Left hindlimb (tissue), 1 donor: Measurements from ENCODE around the gene C1GALT1C1.
"Not testable (repeated sequence)": the region's sequence is repeated elsewhere in the genome, so short reads cannot be mapped to it uniquely, and the experiment has no call there.

Experiments
- DNase-seq: peaks from one replicate; pipeline ENCODE4 v3.0.0-alpha.2; 2018

The C1GALT1C1 gene

DNA sequence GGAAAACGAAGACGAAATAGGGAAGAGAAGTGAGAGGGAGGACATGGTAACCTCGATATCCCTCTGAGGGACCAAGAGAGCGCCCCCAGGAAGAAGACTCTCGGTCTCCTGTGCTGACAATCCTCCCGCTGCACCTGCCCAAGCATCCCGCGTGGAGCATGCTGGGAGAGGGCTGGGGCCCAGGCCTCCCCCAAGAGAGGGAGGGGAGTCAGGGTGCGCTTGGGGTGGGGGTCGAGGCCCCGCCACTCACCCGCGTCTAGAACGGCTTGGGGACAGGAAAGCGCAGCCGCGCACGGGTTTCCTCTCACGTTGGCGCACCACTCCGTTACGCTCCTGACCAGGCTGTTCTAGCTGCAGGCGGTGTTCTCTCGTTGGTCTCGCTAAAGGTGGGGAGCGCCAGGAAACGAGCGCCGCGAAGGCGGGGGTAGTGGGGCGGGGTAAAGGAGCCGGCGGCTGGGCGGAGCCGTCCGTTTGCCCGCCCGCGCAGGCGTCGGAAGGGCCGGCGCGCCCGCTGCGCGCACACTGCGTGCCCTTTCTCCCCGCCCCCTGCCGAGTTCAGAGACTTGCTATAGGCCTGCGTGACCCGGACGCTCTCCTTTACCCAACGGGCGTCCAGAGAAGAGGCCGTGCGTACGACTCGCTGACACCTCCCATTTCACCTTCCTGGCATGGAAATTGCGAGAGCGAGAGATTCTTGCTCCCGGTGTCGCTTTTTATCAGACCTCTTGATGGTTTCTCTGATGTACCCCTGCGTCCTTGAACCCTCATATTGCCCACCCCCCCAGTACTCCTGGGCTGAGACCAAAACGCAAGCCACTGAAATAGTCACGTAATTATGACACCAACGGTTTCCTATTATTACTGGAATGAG is at the start of gene C1GALT1C1:
C1GALT1C1 (minus strand) TSS at position 388 of the 871 bp plus-strand sequence. CDS start 2,888 bp downstream, outside the sequence.
- peak; percentile 94 for DNase-seq

DNA sequence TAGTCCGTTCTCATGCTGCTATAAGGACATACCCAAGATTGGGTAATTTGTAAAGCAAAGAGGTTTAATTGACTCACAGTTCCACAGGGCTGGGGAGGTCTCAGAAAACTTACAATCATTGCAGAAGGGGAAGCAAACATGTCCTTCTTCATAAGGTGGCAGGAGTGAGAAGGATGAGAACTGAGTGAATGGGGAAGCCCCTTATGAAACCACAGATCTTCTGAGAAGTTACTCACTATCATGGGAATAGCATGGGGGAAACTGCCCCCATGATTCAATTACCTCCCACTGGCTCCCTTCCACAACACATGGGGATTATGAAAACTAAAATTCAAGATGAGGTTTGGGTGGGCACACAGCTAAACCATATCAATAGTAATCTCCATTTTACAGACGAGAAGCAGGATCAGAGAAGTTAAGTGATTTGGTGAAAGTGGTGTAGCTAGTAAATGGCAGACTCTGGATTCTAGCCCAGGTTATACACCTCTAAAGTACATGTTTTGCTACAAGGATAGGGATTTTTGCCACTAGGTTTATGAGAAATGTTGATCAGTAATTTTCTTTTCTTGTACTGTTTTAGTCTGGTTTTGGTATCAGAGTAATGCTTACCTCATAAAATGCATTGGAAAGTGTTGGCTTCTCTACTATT is 47.3 kb upstream of the C1GALT1C1 start:
- DNase-seq: no peak

DNA sequence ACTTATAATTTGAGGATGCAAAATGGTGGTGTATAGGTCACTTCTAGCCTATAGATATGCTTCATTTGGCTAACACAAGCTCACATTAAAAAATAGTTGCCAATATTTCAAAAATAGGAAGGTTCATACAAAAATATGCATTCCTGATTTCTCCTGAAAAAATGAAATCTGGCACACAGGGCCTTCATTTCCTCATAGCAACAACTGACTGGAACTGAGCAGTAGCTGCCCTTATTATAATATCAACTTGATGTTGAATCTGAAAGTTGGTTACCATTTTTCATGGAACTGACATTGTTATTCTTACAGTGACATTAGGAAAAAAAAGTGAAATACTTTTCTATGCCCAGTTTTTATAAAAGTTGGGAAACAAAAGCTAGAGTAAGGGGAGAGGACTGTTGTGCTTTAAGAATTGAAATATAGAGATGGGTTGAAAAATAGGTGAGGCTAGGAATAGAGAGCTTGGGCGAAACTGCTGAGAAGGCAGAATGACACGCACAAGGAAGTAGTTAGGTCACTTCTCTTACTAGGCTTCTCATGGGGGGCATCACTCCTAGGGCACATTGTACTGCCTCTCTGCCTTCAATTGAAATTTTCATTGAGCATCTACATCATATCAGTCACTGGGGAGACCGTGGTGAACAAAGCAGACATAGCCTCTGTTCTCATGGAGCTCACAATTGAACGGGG is 43.1 kb upstream of the C1GALT1C1 start:
- DNase-seq: no peak

GRCh38 chrX:120672389-120672788 is 42.5 kb upstream of the C1GALT1C1 start:
- DNase-seq: no peak

- DNase-seq: no peak
Measured at GRCh38 chrX:120671963-120672362, 42.1 kb upstream of the C1GALT1C1 start.

GRCh38 chrX:120668357-120668756 is 38.5 kb upstream of the C1GALT1C1 start:
- no peak for DNase-seq

DNA sequence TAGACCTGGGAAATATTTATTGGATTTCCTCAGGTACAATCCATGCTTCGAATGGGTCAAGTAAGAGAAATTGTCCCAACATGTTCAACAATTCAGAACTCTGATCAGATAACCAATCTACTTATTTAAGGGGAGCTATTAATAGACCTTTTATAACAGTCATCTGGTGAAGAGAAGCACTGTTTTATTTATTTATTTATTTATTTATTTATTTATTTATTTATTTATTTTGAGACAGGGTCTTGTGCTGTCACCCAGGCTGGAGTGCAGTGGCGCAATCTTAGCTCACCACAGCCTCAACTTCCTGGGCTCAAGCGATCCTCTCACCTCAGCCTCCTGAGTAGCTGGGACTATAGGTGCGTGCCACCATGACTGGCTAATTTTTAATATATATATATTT is 34.7 kb upstream of the C1GALT1C1 start:
- not testable (repeated sequence) for DNase-seq

DNA sequence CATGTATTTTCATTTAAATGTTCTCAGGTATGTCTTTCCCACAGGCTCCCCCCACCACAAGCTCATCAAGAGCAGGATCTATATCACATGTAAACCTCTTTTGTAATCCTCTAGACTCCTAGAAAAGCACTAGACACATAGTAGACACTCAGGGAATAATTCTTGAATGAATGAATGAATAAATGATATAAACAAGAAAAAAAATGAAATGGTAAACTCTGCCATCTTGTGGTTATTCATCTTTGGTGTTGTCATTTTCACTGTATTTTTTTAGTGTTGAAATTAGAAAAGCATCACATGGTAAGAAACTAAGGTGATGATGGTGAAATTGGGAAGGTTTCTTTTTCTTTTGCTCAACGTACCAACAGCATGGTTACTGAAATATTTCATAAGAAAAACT is 34.2 kb upstream of the C1GALT1C1 start:
- DNase-seq: no peak

DNA sequence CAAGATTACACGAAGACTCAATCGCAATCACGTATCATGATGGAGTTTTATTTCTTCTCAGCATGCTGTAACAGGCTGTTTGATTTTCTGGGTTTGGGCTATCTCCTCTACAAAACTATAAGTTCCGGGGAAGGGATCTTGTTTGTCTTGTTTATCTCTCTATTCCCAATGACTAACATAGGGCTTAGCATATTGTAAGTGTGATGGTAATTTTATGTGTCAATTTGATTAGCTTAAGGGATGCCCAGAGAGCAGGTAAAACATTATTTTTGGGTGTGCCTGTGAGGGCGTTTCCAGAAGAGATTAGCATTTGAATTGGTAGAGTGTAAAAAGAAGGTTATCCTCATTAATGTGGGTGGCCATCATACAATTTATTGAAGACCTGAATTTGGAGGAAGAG is 32.8 kb upstream of the C1GALT1C1 start:
- no peak for DNase-seq

DNA sequence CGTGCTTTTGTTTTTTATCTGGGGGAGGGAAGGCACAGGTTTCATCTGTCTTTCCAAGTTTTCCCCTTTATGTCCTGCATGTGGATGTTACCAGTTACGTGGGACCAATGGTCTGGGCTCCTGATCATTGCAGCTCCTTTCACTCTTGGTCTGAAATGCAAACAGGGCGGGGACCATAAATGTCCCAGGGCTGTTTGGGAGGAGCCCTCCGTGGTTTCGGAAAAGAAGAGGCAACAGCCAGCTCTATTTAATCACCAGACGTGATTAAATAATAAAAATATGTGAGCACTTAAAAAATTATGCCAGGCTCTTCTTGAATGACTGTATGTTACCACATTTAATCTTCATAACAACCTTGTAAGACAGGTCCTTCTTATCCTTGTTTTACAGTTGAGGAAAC is 30.8 kb upstream of the C1GALT1C1 start:
- DNase-seq: no peak

- no peak for DNase-seq
Measured at GRCh38 chrX:120653000-120653399, 23.1 kb upstream of the C1GALT1C1 start.

DNA sequence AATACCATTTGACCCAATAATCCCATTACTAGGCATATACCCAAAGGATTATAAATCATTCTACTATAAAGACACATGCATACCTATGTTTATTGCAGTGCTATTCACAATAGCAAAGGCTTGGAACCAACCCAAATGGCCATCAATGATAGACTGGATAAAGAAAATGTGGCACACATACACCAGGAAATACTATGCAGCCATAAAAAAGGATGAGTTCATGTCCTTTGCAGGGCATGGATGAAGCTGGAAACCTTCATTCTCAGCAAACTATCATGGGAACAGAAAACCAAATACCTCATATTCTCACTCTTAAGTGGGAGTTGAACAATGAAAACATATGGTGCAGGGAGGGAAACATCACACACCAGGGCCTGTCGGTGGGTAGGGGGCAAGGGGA is 22.4 kb upstream of the C1GALT1C1 start:
- DNase-seq: not testable (repeated sequence)

DNA sequence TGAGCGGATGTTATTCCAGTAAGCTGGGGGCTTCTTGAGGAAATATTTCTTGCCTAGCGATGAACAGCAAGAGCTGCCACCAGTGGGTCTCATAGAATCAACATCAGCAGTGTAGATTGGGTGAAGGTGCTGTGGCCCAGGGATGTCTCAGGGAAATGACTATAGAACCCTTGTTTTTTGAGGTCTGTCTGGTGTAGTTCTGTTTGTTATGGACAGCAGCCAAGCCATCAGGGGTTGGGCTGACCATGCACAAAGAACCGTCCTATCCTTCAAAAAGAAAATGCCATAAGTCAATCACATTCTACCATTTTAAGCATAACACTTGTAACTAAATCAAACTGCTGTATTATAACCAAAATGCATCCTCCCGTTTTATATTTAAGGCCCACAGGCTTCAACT is 17.3 kb upstream of the C1GALT1C1 start:
- DNase-seq: no peak

GRCh38 chrX:120642871-120643270 is 13.0 kb upstream of the C1GALT1C1 start:
- DNase-seq: no peak

DNA sequence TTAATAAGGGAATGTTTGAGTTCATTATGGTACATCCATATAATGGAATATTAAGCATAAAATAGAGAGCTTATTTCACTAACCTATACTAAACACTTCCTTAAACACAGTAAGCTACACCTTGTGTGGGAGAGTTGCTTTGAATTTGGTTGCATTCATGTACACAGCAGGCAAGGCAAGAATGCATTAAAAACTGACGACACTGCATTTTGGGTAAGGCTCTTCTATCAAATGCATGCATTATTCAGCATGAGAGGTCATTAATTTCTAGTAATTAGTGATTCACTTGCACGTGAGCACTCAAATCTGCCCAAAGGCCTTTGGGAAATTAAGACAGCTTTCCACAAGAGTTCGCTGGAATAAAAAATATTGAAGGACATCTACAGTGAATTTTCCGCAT is 8.8 kb upstream of the C1GALT1C1 start:
- no peak for DNase-seq

DNA sequence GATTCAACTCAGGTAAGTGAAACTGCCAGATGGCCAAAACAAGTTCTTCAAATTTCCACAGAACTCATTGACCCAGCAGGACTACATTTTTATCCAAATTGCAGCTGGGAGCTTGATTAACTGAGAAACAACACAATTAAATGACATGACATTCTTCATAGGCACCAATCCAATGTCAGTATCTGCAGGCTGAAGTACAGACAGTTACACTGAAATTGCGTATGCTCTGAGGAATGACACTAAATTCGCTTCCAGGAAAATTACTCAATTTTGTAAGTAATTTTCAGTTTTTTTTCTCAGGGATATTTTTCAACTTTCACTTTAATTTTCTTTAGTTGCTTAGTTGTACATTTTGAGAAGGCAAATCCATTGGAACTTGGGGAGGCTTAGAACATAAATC is 4.5 kb downstream of the C1GALT1C1 start:
- no peak for DNase-seq

GRCh38 chrX:120617996-120618630 is 11.7 kb downstream of the C1GALT1C1 start:
- DNase-seq: no peak

GRCh38 chrX:120614816-120615215 is 15.0 kb downstream of the C1GALT1C1 start:
- DNase-seq: no peak

DNA sequence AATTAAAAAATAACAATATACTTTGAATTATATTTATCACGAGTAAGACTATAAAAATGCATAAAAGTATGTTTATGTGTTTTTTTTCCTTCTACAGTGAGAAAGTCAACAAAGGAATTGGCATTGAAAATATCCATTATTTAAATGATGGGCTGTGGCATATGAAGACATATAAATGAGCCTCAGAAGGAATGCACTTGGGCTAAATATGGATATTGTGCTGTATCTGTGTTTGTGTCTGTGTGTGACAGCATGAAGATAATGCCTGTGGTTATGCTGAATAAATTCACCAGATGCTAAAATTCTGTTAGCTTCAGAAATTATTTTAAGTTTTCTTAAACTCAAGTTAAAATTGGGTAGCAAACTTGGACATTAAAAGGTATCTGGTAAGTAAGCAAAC is 17.8 kb downstream of the C1GALT1C1 start:
- no peak for DNase-seq

- peak; percentile 39 for DNase-seq
Measured at GRCh38 chrX:120604361-120604782, 25.5 kb downstream of the C1GALT1C1 start.

DNA sequence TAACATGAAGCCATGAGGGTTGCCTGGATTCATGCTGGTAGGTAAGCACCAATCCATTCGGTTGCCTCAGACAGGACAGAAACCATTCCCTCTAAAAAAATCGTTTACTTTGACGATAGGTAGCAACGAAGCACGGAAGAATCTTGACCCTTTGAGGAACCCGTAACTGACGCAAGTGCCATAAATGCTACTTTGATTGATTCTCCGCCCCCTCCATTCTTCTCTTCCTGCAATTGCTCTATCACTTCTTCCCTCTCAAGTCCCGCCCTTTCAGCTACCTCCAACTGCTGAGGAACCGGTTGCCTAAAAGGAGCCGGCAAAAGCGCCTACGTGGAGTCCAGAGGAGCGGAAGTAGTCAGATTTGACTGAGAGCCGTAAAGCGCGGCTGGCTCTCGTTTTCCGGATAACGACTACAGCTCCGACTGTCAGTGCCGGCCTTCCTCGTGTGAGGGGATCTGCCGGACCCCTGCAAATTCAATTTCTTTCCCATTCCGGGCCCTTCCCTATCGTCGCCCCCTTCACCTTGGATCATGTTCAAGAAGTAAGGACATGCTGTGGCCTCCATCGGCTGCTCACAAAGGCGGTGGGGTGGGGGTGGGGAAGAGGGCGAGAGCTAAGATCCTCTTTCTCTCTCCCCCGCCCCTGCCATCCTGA is 26.0 kb downstream of the C1GALT1C1 start, which contains the start of gene MCTS1:
MCTS1 (plus strand) TSS at position 395 of the 654 bp plus-strand sequence; CDS start at position 531, 136 bp downstream.
- peak; percentile 90 for DNase-seq

GRCh38 chrX:120585702-120586101 is 44.2 kb downstream of the C1GALT1C1 start:
- no peak for DNase-seq
